Loucy (cell line): ENCODE data around the gene EFTUD2.

Source experiments
- H2AFZ ChIP-seq: fragments of 200-600 bp; sonication (generic); 2 replicates; pipeline ENCODE4 v1.6.0; 2016; ENCODE audit warnings: antibody characterized with exemption, mild to moderate bottlenecking, low read length, moderate library complexity
- H3F3A ChIP-seq: fragments of 200-600 bp; 2 replicates; pipeline ENCODE4 v1.6.0; 2016; ENCODE audit warnings: antibody characterized with exemption, low read depth, mild to moderate bottlenecking
- H3K27me3 ChIP-seq: fragments of 200-600 bp; sonication (generic); 2 replicates; pipeline ENCODE4 v1.6.1; 2014; ENCODE audit warnings: low read length, mild to moderate bottlenecking; ENCODE audit not compliant: insufficient read depth, poor library complexity, severe bottlenecking
- H3K36me3 ChIP-seq: fragments of 200-600 bp; sonication (generic); 2 replicates; pipeline ENCODE4 v1.6.1; 2016; ENCODE audit warnings: low read length; ENCODE audit not compliant: insufficient read depth
- H3K4me1 ChIP-seq: fragments of 200-600 bp; sonication (generic); 2 replicates; pipeline ENCODE4 v1.5.1; 2014; ENCODE audit warnings: low read length, mild to moderate bottlenecking; ENCODE audit not compliant: insufficient read depth, poor library complexity, severe bottlenecking
- H3K4me2 ChIP-seq: fragments of 200-600 bp; sonication (generic); 2 replicates; pipeline ENCODE4 v1.6.0; 2014; ENCODE audit warnings: antibody characterized with exemption, low read length, low read depth, mild to moderate bottlenecking; ENCODE audit not compliant: poor library complexity, severe bottlenecking
- H3K4me3 ChIP-seq: fragments of 200-600 bp; sonication (generic); 2 replicates; pipeline ENCODE4 v1.5.1; 2014; ENCODE audit warnings: low read length, mild to moderate bottlenecking, mixed read lengths; ENCODE audit not compliant: poor library complexity, severe bottlenecking
- H3K79me2 ChIP-seq: fragments of 200-600 bp; sonication (generic); 2 replicates; pipeline ENCODE4 v1.6.1; 2014; ENCODE audit warnings: low read length; ENCODE audit not compliant: insufficient read depth
- H3K9ac ChIP-seq: fragments of 200-600 bp; sonication (generic); 2 replicates; pipeline ENCODE4 v1.6.0; 2014; ENCODE audit warnings: mild to moderate bottlenecking, low read depth, low read length, moderate library complexity; ENCODE audit not compliant: poor library complexity, severe bottlenecking
- H3K9me2 ChIP-seq: fragments of 200-600 bp; sonication (generic); replicated peaks from 2 replicates; pipeline ENCODE4 v1.6.1; 2016; ENCODE audit warnings: low read depth, low read length, mixed read lengths
- H3K9me3 ChIP-seq: fragments of 200-600 bp; sonication (generic); 2 replicates; pipeline ENCODE4 v1.6.1; 2014; ENCODE audit warnings: mild to moderate bottlenecking, antibody characterized with exemption, low read length, low read depth; ENCODE audit not compliant: insufficient read depth
- H4K20me1 ChIP-seq: fragments of 200-600 bp; sonication (generic); 2 replicates; pipeline ENCODE4 v1.6.0; 2014; ENCODE audit warnings: antibody characterized with exemption, low read length, mild to moderate bottlenecking; ENCODE audit not compliant: insufficient read depth, poor library complexity, severe bottlenecking
- EZH2phosphoT487 ChIP-seq: fragments of 200-600 bp; IDR thresholded peaks from 2 replicates; pipeline ENCODE4 v1.6.1; 2018; ENCODE audit warnings: antibody characterized with exemption, mild to moderate bottlenecking, moderate library complexity, borderline replicate concordance
- TF ChIP-seq, protein P1 (sequence below): fragments of 200-600 bp; sonication (generic); conservative IDR thresholded peaks from 2 replicates; pipeline ENCODE4 v1.5.1; 2014; ENCODE audit warnings: mild to moderate bottlenecking, antibody characterized with exemption, low read length

Gene EFTUD2

DNA sequence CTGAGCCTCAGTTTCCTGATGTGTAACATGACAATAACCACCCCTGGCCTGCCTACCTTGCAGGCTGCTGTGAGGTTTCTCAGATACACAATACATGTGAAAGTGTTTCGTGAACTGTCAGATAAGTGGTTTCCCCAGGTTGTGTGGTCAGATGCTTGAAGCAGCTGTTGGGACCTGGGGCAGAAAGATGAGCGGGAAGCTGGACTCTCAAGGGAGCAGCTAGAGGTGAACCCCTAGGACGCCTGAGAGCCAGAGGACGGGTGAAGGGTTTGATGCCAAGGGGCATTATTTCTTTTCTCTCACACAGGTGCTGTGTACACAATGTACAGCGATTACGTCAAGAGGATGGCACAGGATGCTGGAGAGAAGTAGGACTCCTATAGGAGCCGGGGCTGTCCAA is 49.2 kb downstream of the EFTUD2 start:
- Histone ChIP-seq H3K4me2 (no peak overlapping the region), H3K4me3 (no peak overlapping the region), H3K9ac (no peak overlapping the region), H3K27me3 (no peaks in the 10 kb centered on the region), H2AFZ (no peak overlapping the region), H3K79me2 (no peaks in the 10 kb centered on the region), H3K9me3 (no peaks in the 10 kb centered on the region), H3F3A (no peaks in the 10 kb centered on the region), H3K4me1 (no peaks in the 10 kb centered on the region), H4K20me1 (no peaks in the 10 kb centered on the region), H3K9me2 (no peaks in the 10 kb centered on the region), H3K36me3 (peaks cover 47% of the 10 kb centered on the region; the same call in 1 of the 2 replicates)
- TF ChIP-seq, protein P1, sequence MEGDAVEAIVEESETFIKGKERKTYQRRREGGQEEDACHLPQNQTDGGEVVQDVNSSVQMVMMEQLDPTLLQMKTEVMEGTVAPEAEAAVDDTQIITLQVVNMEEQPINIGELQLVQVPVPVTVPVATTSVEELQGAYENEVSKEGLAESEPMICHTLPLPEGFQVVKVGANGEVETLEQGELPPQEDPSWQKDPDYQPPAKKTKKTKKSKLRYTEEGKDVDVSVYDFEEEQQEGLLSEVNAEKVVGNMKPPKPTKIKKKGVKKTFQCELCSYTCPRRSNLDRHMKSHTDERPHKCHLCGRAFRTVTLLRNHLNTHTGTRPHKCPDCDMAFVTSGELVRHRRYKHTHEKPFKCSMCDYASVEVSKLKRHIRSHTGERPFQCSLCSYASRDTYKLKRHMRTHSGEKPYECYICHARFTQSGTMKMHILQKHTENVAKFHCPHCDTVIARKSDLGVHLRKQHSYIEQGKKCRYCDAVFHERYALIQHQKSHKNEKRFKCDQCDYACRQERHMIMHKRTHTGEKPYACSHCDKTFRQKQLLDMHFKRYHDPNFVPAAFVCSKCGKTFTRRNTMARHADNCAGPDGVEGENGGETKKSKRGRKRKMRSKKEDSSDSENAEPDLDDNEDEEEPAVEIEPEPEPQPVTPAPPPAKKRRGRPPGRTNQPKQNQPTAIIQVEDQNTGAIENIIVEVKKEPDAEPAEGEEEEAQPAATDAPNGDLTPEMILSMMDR = no peak
- TF ChIP-seq EZH2phosphoT487 = no peak

DNA sequence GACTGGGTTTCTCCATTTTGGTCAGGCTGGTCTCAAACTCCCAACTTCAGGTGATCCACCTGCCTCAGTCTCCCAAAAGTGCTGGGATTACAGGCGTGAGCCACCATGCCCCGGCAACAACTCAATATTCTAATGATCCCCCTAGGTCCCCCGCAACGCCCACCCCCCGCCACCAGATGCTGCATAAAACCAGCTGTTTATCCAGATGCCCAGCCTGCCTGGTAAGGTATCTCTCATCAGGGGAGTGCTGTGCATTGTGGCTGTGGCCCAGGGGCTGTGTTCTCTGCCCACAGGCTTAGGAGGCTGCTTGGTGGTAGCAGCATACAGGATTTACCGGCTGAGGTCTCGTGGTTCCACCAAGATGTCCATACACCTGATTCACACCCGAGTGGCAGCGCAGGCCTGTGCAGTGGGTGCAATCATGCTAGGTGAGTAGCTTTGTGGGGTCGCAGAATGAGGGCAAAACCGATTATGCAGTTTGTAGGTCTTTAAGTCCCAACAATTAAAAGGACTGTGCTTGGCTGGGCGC is 50.2 kb downstream of the EFTUD2 start:
- Histone ChIP-seq H2AFZ (no peak overlapping the region), H3K9me3 (no peaks in the 10 kb centered on the region), H3K36me3 (peaks cover 37% of the 10 kb centered on the region; the same call in 1 of the 2 replicates), H3K27me3 (no peaks in the 10 kb centered on the region), H3K4me3 (no peak overlapping the region), H4K20me1 (no peaks in the 10 kb centered on the region), H3K4me1 (no peaks in the 10 kb centered on the region), H3K9ac (no peak overlapping the region), H3K9me2 (no peaks in the 10 kb centered on the region), H3K79me2 (no peaks in the 10 kb centered on the region), H3F3A (no peaks in the 10 kb centered on the region), H3K4me2 (no peak overlapping the region)
- TF ChIP-seq, protein P1 = no peak
- TF ChIP-seq EZH2phosphoT487 = no peak

DNA sequence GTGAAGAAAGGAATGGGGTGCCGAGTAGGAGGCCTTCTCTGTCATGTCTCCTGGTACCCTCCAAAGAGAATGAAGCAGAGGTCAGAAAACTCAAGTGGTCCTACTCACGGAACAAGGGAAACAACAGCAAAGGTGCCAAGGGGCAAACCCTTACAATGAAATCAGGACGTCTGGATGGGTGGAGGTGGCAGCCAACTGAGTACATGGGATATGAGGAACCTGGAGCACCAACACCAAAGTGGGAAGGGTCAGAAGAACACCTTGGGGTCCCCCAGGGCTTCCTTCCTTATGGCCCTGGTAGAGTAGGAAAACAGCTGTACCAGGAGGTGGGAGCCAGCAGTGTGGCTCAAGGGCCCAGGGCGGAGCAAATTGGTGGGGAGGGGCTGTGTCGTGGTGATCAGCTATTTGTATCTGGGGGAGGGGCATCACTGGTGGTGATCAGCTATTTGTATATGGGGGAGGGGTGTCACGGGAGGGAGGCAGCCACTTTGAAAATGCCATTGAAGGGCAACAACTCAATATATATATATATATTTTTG is 50.9 kb downstream of the EFTUD2 start:
- Histone ChIP-seq H3K4me2 (no peak overlapping the region), H2AFZ (no peak overlapping the region), H3K27me3 (no peaks in the 10 kb centered on the region), H3K9ac (no peak overlapping the region), H3K9me3 (no peaks in the 10 kb centered on the region), H3K79me2 (no peaks in the 10 kb centered on the region), H3K9me2 (no peaks in the 10 kb centered on the region), H3K4me3 (no peak overlapping the region), H3K36me3 (peaks cover 30% of the 10 kb centered on the region; the same call in 1 of the 2 replicates), H3F3A (no peaks in the 10 kb centered on the region), H3K4me1 (no peaks in the 10 kb centered on the region), H4K20me1 (no peaks in the 10 kb centered on the region)
- no peak for TF ChIP-seq EZH2phosphoT487
- TF ChIP-seq, protein P1 = no peak
